Stimulated activated CD4-positive, alpha-beta T cell treated with anti-CD3 and anti-CD28 coated beads, TNF-alpha, amount 100 ng/mL, for 48 hours (primary cell): ENCODE data around the gene PGPEP1.

Experiments
- DNase-seq, 3 donors: peaks; one replicate each; pipeline ENCODE4 v3.0.0-alpha.2; 2020; ENCODE audit warnings: low read depth in 3 of 3

Gene PGPEP1

GRCh38 chr19:18340190-18340989 lies at the start of gene PGPEP1:
PGPEP1 (plus strand) TSS chr19:18340598; CDS start chr19:18340682, 84 bp downstream.
- DNase-seq = peak in 2 of 3 donors; percentile 39 to 73

GRCh38 chr19:18291019-18291524 lies 49.3 kb upstream of the PGPEP1 start:
- no peak for DNase-seq

- DNase-seq = peak; percentile 79 to 91 (median 86)
These were observed 48.6 kb upstream of the PGPEP1 start for GRCh38 chr19:18291590-18292461.

GRCh38 chr19:18292462-18292809 lies 48.0 kb upstream of the PGPEP1 start:
- DNase-seq = no peak

GRCh38 chr19:18292810-18293641 lies 47.4 kb upstream of the PGPEP1 start:
- DNase-seq = peak in 1 of 3 donors; percentile 54

GRCh38 chr19:18293642-18294466 lies 46.5 kb upstream of the PGPEP1 start:
- no peak for DNase-seq

- peak; percentile 80 to 97 (median 84) for DNase-seq
These were observed 45.9 kb upstream of the PGPEP1 start for GRCh38 chr19:18294467-18294864.

- DNase-seq = no peak
These were observed 45.4 kb upstream of the PGPEP1 start for GRCh38 chr19:18295034-18295451.

- no peak for DNase-seq
These were observed 43.1 kb upstream of the PGPEP1 start for GRCh38 chr19:18297308-18297707.

- no peak for DNase-seq
These were observed 41.8 kb upstream of the PGPEP1 start for GRCh38 chr19:18298601-18299000.

GRCh38 chr19:18299654-18300053 lies 40.7 kb upstream of the PGPEP1 start:
- DNase-seq = no peak

- no peak for DNase-seq
These were observed 39.3 kb upstream of the PGPEP1 start for GRCh38 chr19:18300930-18301717.

GRCh38 chr19:18301718-18302111 lies 38.7 kb upstream of the PGPEP1 start:
- DNase-seq = no peak

GRCh38 chr19:18304208-18304457 lies 36.3 kb upstream of the PGPEP1 start:
- DNase-seq = no peak

- peak in 2 of 3 donors; percentile 77 to 80 for DNase-seq
These were observed 35.7 kb upstream of the PGPEP1 start for GRCh38 chr19:18304458-18305310.

- DNase-seq = no peak
These were observed 34.0 kb upstream of the PGPEP1 start for GRCh38 chr19:18306209-18306887.

GRCh38 chr19:18306888-18307260 lies 33.5 kb upstream of the PGPEP1 start:
- DNase-seq = no peak

- DNase-seq = no peak
These were observed 33.1 kb upstream of the PGPEP1 start for GRCh38 chr19:18307271-18307681.
